A673 (cell line): ENCODE measurements around the gene ORMDL2. TPM values are rescaled to one million over a fixed set of nuclear protein-coding genes. Genes with fewer than 3 reads are reported as not detected.

ENCODE experiments used
- BruUV-seq: library from RNA; stranded (reverse); fragments of 400-500 nt; replicated peaks from 2 replicates; lab custom pipeline; 2021; lab: Mats Ljungman, UMichigan
- CTCF ChIA-PET: fragments of 300-600 bp; sonication (Branson Sonifier 250); formaldehyde crosslinking; loops from one replicate; lab custom pipeline; 2022; ENCODE audit warnings: antibody characterized with exemption; lab: Charles Lee
- POLR2A ChIA-PET: fragments of 300-600 bp; sonication (Branson Sonifier 250); formaldehyde crosslinking; loops from one replicate; lab custom pipeline; 2022; ENCODE audit warnings: antibody characterized with exemption; ENCODE audit not compliant: low non-redundant PET; lab: Charles Lee
- DNase-seq: peaks from one replicate; pipeline ENCODE4 v3.0.0-alpha.2; 2015; ENCODE audit warnings: low spot score
- H3K27ac ChIP-seq: fragments of 200-600 bp; sonication (generic); 2 replicates; pipeline ENCODE4 v1.5.1; 2016; ENCODE audit warnings: mixed run types, low read depth, mild to moderate bottlenecking, mixed read lengths, antibody characterized with exemption, low read length; ENCODE audit not compliant: poor library complexity, severe bottlenecking
- H3K27me3 ChIP-seq: fragments of 200-600 bp; sonication (generic); replicated peaks from 2 replicates; pipeline ENCODE4 v1.6.1; 2017; ENCODE audit warnings: mixed run types, low read depth, mild to moderate bottlenecking, mixed read lengths, antibody characterized with exemption, low read length; ENCODE audit not compliant: insufficient read depth, poor library complexity
- H3K36me3 ChIP-seq: fragments of 200-600 bp; sonication (generic); 2 replicates; pipeline ENCODE4 v1.6.1; 2016; ENCODE audit warnings: mixed run types, mild to moderate bottlenecking, mixed read lengths, antibody characterized with exemption, low read length; ENCODE audit not compliant: insufficient read depth, poor library complexity, severe bottlenecking
- H3K4me1 ChIP-seq: fragments of 200-600 bp; sonication (generic); 2 replicates; pipeline ENCODE4 v1.6.1; 2017; ENCODE audit warnings: mixed run types, mild to moderate bottlenecking, mixed read lengths, antibody characterized with exemption, low read length; ENCODE audit not compliant: insufficient read depth, poor library complexity, severe bottlenecking
- H3K4me3 ChIP-seq: fragments of 200-600 bp; sonication (generic); 2 replicates; pipeline ENCODE4 v1.5.1; 2016; ENCODE audit warnings: low read depth, mixed run types, mild to moderate bottlenecking, mixed read lengths, low read length; ENCODE audit not compliant: poor library complexity, severe bottlenecking
- H3K9me3 ChIP-seq: fragments of 200-600 bp; sonication (generic); 2 replicates; pipeline ENCODE4 v1.6.1; 2016; ENCODE audit warnings: mixed run types, low read depth, mild to moderate bottlenecking, mixed read lengths, antibody characterized with exemption, low read length; ENCODE audit not compliant: poor library complexity, severe bottlenecking
- EZH2 ChIP-seq: fragments of 200-600 bp; sonication (generic); IDR thresholded peaks from 2 replicates; pipeline ENCODE4 v1.6.1; 2017; ENCODE audit warnings: borderline replicate concordance, low read depth, mild to moderate bottlenecking, mixed read lengths, antibody characterized with exemption, low read length; ENCODE audit not compliant: poor library complexity, severe bottlenecking
- intact Hi-C: fragments of 100-400 bp; cut with micrococcal nuclease; formaldehyde crosslinking; loops from one replicate; pipeline ENCODE4 v1.10.0; 2022; ENCODE audit not compliant: unreplicated experiment
- total RNA-seq: library from RNA; stranded (reverse); gene quantifications from 2 replicates; pipeline ENCODE4 v1.2.3, GENCODE V29; 2021
- TF ChIP-seq, protein P1 (sequence below): fragments of 300-800, 200-600 bp; sonication (generic); conservative IDR thresholded peaks from 2 replicates; pipeline ENCODE4 v1.5.1; 2017; ENCODE audit warnings: low read depth, mild to moderate bottlenecking, antibody characterized with exemption, low read length, moderate library complexity, mixed read lengths

Gene ORMDL2
- total RNA-seq, 1 experiment from 2014 or later, result 32.3 TPM

DNA sequence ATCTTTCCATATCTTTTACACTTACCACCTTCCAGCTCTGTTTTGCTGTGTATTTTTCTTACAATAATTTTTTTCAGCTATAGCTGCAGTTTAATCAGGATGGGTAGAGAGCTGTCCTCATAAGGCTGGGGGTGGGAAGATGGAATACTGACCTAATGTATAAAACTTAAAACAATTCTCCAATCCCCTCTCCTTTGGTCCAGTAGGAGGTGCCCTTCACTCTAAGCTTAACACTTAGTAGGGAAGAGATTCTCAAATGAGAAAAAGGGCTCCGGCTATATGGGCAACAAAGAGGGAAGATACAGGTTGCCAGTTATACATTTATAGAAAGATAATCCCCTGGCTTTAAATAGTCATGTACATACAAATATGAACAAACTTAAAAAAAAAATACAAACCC lies 2.8 kb downstream of the ORMDL2 start:
- TF ChIP-seq, protein P1, sequence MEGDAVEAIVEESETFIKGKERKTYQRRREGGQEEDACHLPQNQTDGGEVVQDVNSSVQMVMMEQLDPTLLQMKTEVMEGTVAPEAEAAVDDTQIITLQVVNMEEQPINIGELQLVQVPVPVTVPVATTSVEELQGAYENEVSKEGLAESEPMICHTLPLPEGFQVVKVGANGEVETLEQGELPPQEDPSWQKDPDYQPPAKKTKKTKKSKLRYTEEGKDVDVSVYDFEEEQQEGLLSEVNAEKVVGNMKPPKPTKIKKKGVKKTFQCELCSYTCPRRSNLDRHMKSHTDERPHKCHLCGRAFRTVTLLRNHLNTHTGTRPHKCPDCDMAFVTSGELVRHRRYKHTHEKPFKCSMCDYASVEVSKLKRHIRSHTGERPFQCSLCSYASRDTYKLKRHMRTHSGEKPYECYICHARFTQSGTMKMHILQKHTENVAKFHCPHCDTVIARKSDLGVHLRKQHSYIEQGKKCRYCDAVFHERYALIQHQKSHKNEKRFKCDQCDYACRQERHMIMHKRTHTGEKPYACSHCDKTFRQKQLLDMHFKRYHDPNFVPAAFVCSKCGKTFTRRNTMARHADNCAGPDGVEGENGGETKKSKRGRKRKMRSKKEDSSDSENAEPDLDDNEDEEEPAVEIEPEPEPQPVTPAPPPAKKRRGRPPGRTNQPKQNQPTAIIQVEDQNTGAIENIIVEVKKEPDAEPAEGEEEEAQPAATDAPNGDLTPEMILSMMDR, result peak; percentile 39
- TF ChIP-seq EZH2, result no peak
- Histone ChIP-seq H3K27ac (no peak overlapping the region), H3K27me3 (no peaks in the 10 kb centered on the region), H3K4me1 (peaks cover 12% of the 10 kb centered on the region), H3K9me3 (no peaks in the 10 kb centered on the region), H3K36me3 (peaks cover 52% of the 10 kb centered on the region), H3K4me3 (no peak overlapping the region)
- ChIA-PET POLR2A (no interaction called here), CTCF (no interaction called here)
- peak; percentile 39 for DNase-seq
- intact Hi-C loops, result no loop called here
- BruUV-seq, result TSS peak; percentile 19

DNA sequence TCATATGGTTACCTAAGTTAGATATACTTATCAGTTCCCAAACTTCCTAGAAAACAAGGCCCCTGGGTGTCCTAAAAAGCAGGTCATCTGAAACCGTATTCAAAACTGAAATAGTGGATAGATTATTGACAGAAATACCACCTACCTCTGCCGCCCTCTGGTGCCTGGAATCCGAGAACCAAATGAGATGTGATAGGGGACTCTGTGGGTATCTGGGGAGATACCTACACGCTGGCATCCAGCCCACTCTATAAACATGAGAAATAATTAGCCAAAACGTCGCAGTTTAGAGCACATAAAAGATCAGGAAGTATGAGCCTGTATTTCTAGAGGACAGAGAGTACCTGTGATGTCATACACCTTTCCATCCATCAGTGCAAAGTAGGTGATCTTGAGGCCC lies 4.4 kb downstream of the ORMDL2 start:
- peaks cover 49% of the 10 kb centered on the region for H3K36me3 ChIP-seq
- no peak overlapping the region for H3K4me3 ChIP-seq
- CTCF ChIA-PET, result no interaction called here
- TF ChIP-seq EZH2, result no peak
- TF ChIP-seq, protein P1, result peak; percentile 42
- H3K9me3 ChIP-seq, result no peaks in the 10 kb centered on the region
- no peak overlapping the region for H3K27ac ChIP-seq
- POLR2A ChIA-PET, result no interaction called here
- H3K27me3 ChIP-seq, result no peaks in the 10 kb centered on the region
- H3K4me1 ChIP-seq, result peaks cover 6% of the 10 kb centered on the region
- DNase-seq, result no peak
- no TSS peak for BruUV-seq
- intact Hi-C loops, result no loop called here

DNA sequence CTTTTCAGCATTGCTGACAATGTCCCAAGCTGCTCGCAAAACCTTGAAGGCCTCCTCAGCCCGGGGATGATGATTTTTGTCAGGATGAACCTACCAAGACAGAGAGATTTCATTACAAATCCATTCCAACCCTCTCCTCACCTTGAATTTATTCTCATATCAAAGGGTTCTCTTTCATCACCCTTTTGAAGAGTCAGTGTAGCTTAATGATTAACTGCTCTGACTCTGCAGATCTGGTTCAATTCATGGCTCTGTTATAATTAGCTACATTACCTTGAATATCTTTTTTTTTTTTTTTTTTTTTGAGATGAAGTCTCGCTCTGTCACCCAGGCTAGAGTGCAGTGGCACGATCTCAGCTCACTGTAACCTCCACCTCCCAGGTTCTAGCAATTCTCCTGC lies 5.6 kb downstream of the ORMDL2 start:
- Histone ChIP-seq H3K4me1 (peaks cover 6% of the 10 kb centered on the region), H3K27ac (no peak overlapping the region), H3K4me3 (no peak overlapping the region), H3K9me3 (no peaks in the 10 kb centered on the region), H3K36me3 (peaks cover 49% of the 10 kb centered on the region), H3K27me3 (no peaks in the 10 kb centered on the region)
- no peak for TF ChIP-seq EZH2
- TF ChIP-seq, protein P1, result no peak
- intact Hi-C loops, result no loop called here
- ChIA-PET POLR2A (no interaction called here), CTCF (no interaction called here)
- no TSS peak for BruUV-seq
- DNase-seq, result no peak
